OCI-LY3 (cell line): ENCODE measurements around the gene RNPEPL1.

Source experiments
- H2AFZ ChIP-seq: fragments of 200-600, 300-600 bp; shearing (Covaris generic); 2 replicates; pipeline ENCODE4 v1.6.0; 2014; ENCODE audit warnings: antibody characterized with exemption, low read depth, low read length
- H3K27ac ChIP-seq: fragments of 200-600, 300-600 bp; sonication (generic); 2 replicates; pipeline ENCODE4 v1.5.1; 2014; ENCODE audit warnings: mild to moderate bottlenecking, low read length, moderate library complexity, mixed read lengths
- H3K27me3 ChIP-seq: fragments of 200-600, 300-600 bp; sonication (generic); 2 replicates; pipeline ENCODE4 v1.6.1; 2014; ENCODE audit warnings: low read depth, low read length, mixed read lengths
- H3K36me3 ChIP-seq: fragments of 200-600, 300-600 bp; sonication (generic); replicated peaks from 2 replicates; pipeline ENCODE3; 2014; ENCODE audit warnings: low read depth, low read length, mixed read lengths
- H3K4me1 ChIP-seq: fragments of 300-600, 200-600 bp; sonication (generic); 2 replicates; pipeline ENCODE4 v1.6.1; 2014; ENCODE audit warnings: low read length, mixed read lengths
- H3K4me2 ChIP-seq: fragments of 200-600, 300-600 bp; sonication (generic); 2 replicates; pipeline ENCODE4 v1.6.1; 2014; ENCODE audit warnings: low read length, mixed read lengths
- H3K4me3 ChIP-seq: fragments of 300-600, 200-600 bp; sonication (generic); 2 replicates; pipeline ENCODE4 v1.5.1; 2014; ENCODE audit warnings: antibody characterized with exemption, mild to moderate bottlenecking, low read length, moderate library complexity
- H3K79me2 ChIP-seq: fragments of 300-600, 200-600 bp; shearing (Covaris generic); 2 replicates; pipeline ENCODE4 v1.6.1; 2014; ENCODE audit warnings: mild to moderate bottlenecking, low read length, mixed read lengths
- H3K9ac ChIP-seq: fragments of 300-600, 200-600 bp; shearing (Covaris generic); 2 replicates; pipeline ENCODE4 v1.6.0; 2014; ENCODE audit warnings: mild to moderate bottlenecking, low read length, moderate library complexity
- H3K9me3 ChIP-seq: fragments of 200-600, 300-600 bp; shearing (Covaris generic); 2 replicates; pipeline ENCODE4 v1.6.1; 2014; ENCODE audit warnings: low read length, mixed read lengths; ENCODE audit not compliant: insufficient read depth
- H4K20me1 ChIP-seq: fragments of 200-600, 300-600 bp; sonication (generic); 2 replicates; pipeline ENCODE4 v1.6.1; 2016; ENCODE audit warnings: low read length, mixed read lengths; ENCODE audit not compliant: insufficient read depth
- CTCF ChIP-seq: fragments of 200-600, 300-600 bp; sonication (generic); IDR thresholded peaks from 2 replicates; pipeline ENCODE4 v1.5.1; 2014; ENCODE audit warnings: antibody characterized with exemption, low read length, low read depth
- EZH2phosphoT487 ChIP-seq: fragments of 200-600 bp; shearing (Covaris generic); IDR thresholded peaks from 2 replicates; pipeline ENCODE4 v1.6.1; 2018; ENCODE audit warnings: antibody characterized with exemption, mixed run types, low read depth

Gene RNPEPL1

GRCh38 chr2:240554767-240555493 lies 13.4 kb upstream of the RNPEPL1 start:
- Histone ChIP-seq H3K27me3 (no peaks in the 10 kb centered on the region), H2AFZ (no peak overlapping the region), H3K4me1 (peaks cover 10% of the 10 kb centered on the region), H3K36me3 (peaks cover 52% of the 10 kb centered on the region), H3K4me2 (no peak overlapping the region), H3K9me3 (no peaks in the 10 kb centered on the region), H3K79me2 (peaks cover 52% of the 10 kb centered on the region), H3K27ac (no peak overlapping the region), H3K4me3 (no peak overlapping the region), H4K20me1 (peaks cover 10% of the 10 kb centered on the region; the same call in 1 of the 2 replicates), H3K9ac (no peak overlapping the region)
- TF ChIP-seq CTCF = no peak
- no peak for TF ChIP-seq EZH2phosphoT487

DNA sequence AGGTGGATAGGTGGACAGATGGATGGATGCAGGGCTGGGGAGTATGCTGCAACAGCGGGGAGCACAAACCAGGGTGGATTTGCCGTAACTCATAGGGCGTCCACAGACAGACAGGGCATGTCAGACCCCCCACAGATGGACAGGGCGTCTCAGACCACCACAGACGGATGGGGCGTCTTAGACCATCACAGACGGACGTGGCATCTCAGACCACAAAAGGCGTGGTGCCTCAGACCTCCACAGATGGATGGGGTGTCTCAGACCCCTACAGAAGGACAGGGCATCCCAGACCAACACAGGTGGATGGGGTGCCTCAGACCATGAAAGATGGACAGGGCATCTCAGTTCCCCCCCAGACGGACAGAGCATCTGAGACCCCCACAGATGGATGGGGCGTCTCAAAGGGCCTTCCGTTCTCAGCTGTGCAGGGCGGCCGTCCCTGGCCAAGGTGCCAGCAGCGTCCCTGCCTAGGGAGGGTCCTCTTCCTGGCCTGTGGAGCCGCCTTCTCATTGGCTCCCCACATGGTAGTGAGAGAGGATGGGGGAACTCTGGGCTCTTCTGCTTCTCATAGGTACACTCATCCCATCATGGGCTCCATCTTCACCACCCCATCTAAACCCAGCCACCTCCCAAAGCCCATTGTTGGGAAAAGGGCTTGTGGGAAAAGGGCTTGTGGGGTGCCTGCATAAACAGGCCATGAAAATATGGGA lies 12.6 kb upstream of the RNPEPL1 start:
- Histone ChIP-seq H3K27me3 (no peaks in the 10 kb centered on the region), H3K9me3 (no peaks in the 10 kb centered on the region), H2AFZ (no peak overlapping the region), H3K79me2 (peaks cover 59% of the 10 kb centered on the region), H3K36me3 (peaks cover 49% of the 10 kb centered on the region), H3K4me3 (no peak overlapping the region), H3K4me1 (peaks cover 10% of the 10 kb centered on the region), H4K20me1 (peaks cover 10% of the 10 kb centered on the region; the same call in 1 of the 2 replicates), H3K4me2 (no peak overlapping the region), H3K9ac (no peak overlapping the region), H3K27ac (no peak overlapping the region)
- no peak for TF ChIP-seq EZH2phosphoT487
- no peak for TF ChIP-seq CTCF

- no peak overlapping the region for H3K4me3 ChIP-seq
- H3K9me3 ChIP-seq = no peaks in the 10 kb centered on the region
- H3K36me3 ChIP-seq = peaks cover 40% of the 10 kb centered on the region
- H3K4me1 ChIP-seq = peaks cover 10% of the 10 kb centered on the region
- no peak overlapping the region for H3K4me2 ChIP-seq
- TF ChIP-seq CTCF = no peak
- no peak for TF ChIP-seq EZH2phosphoT487
- peaks cover 59% of the 10 kb centered on the region for H3K79me2 ChIP-seq
- H3K27ac ChIP-seq = no peak overlapping the region
- peaks cover 10% of the 10 kb centered on the region; the same call in 1 of the 2 replicates for H4K20me1 ChIP-seq
- H3K9ac ChIP-seq = no peak overlapping the region
- H3K27me3 ChIP-seq = no peaks in the 10 kb centered on the region
- no peak overlapping the region for H2AFZ ChIP-seq
Measured at GRCh38 chr2:240556553-240557100, 11.7 kb upstream of the RNPEPL1 start.

- Histone ChIP-seq H3K79me2 (peaks cover 59% of the 10 kb centered on the region), H2AFZ (no peak overlapping the region), H3K9me3 (no peaks in the 10 kb centered on the region), H3K27me3 (no peaks in the 10 kb centered on the region), H3K4me2 (no peak overlapping the region), H3K27ac (no peak overlapping the region), H3K36me3 (peaks cover 34% of the 10 kb centered on the region), H4K20me1 (peaks cover 10% of the 10 kb centered on the region; the same call in 1 of the 2 replicates), H3K4me1 (peaks cover 16% of the 10 kb centered on the region), H3K4me3 (no peak overlapping the region), H3K9ac (no peak overlapping the region)
- TF ChIP-seq EZH2phosphoT487 (no peak), CTCF (no peak)
Measured at GRCh38 chr2:240557101-240557751, 11.1 kb upstream of the RNPEPL1 start.
